HG03103 (cell line): ENCODE data around the gene MED13.
"Not testable (repeated sequence)": the region's sequence is repeated elsewhere in the genome, so short reads cannot be mapped to it uniquely, and the experiment has no call there.

Experiments
- ATAC-seq: cut with Tn5 transposase; IDR thresholded peaks from one replicate; pipeline ENCODE4 v1.9.1; 2021; ENCODE audit warnings: low read depth; ENCODE audit not compliant: unreplicated experiment

Gene MED13

GRCh38 chr17:62058611-62059010 is 6.5 kb downstream of the MED13 start:
- no peak for ATAC-seq

GRCh38 chr17:62057696-62058095 is 7.4 kb downstream of the MED13 start:
- ATAC-seq = no peak

- no peak for ATAC-seq
Observed at GRCh38 chr17:62052765-62053338, 12.2 kb downstream of the MED13 start.

GRCh38 chr17:62051053-62051452 is 14.0 kb downstream of the MED13 start:
- ATAC-seq = no peak

GRCh38 chr17:62049299-62049698 is 15.8 kb downstream of the MED13 start:
- no peak for ATAC-seq

GRCh38 chr17:62048262-62048661 is 16.8 kb downstream of the MED13 start:
- no peak for ATAC-seq

- no peak for ATAC-seq
Observed at GRCh38 chr17:62045517-62045916, 19.6 kb downstream of the MED13 start.

GRCh38 chr17:62045109-62045508 is 20.0 kb downstream of the MED13 start:
- no peak for ATAC-seq

GRCh38 chr17:62043602-62044001 is 21.5 kb downstream of the MED13 start:
- ATAC-seq = no peak

GRCh38 chr17:62043140-62043539 is 21.9 kb downstream of the MED13 start:
- ATAC-seq = no peak

- no peak for ATAC-seq
Observed at GRCh38 chr17:62038248-62038647, 26.8 kb downstream of the MED13 start.

- ATAC-seq = no peak
Observed at GRCh38 chr17:62033317-62033716, 31.8 kb downstream of the MED13 start.

- ATAC-seq = no peak
Observed at GRCh38 chr17:62032480-62032879, 32.6 kb downstream of the MED13 start.

GRCh38 chr17:62030264-62030663 is 34.8 kb downstream of the MED13 start:
- ATAC-seq = no peak

GRCh38 chr17:62024866-62025265 is 40.2 kb downstream of the MED13 start:
- no peak for ATAC-seq

GRCh38 chr17:62017912-62018311 is 47.2 kb downstream of the MED13 start:
- no peak for ATAC-seq

GRCh38 chr17:62017496-62017895 is 47.6 kb downstream of the MED13 start:
- ATAC-seq = no peak

GRCh38 chr17:62014526-62014925 is 50.6 kb downstream of the MED13 start:
- no peak for ATAC-seq

GRCh38 chr17:62009220-62009619 is 55.9 kb downstream of the MED13 start:
- ATAC-seq = no peak

GRCh38 chr17:62008294-62008693 is 56.8 kb downstream of the MED13 start:
- ATAC-seq = no peak

GRCh38 chr17:62004388-62004787 is 60.7 kb downstream of the MED13 start:
- no peak for ATAC-seq

- not testable (repeated sequence) for ATAC-seq
Observed at GRCh38 chr17:62003141-62003540, 61.9 kb downstream of the MED13 start.

- no peak for ATAC-seq
Observed at GRCh38 chr17:62001105-62001504, 64.0 kb downstream of the MED13 start.
